HCT116 (cell line): ENCODE measurements around the gene RTTN. TPM values are rescaled to one million over a fixed set of nuclear protein-coding genes. Genes with fewer than 3 reads are reported as not detected.
A peak's percentile ranks its signal among the peaks of the same experiment; 100 is the strongest.

Experiments used
- ATAC-seq: fragments of 200-7000 bp; cut with Tn5 transposase; 2 replicates; pipeline ENCODE4 v1.9.1; 2020; ENCODE audit warnings: mild to moderate bottlenecking, moderate library complexity
- BruUV-seq: library from RNA; stranded (reverse); fragments of 400-500 nt; replicated peaks from 2 replicates; lab custom pipeline; 2021; lab: Mats Ljungman, UMichigan
- CTCF ChIA-PET: fragments of 300-600 bp; sonication (Branson Sonifier 250); formaldehyde crosslinking; loops from one replicate; lab custom pipeline; 2021; ENCODE audit warnings: antibody characterized with exemption; lab: Charles Lee
- POLR2A ChIA-PET: fragments of 300-600, 350-600 bp; sonication (Branson Sonifier 250); formaldehyde crosslinking; loops from one replicate; lab custom pipeline; 2021; ENCODE audit warnings: antibody characterized with exemption; lab: Charles Lee
- RAD21 ChIA-PET, 2 experiments: fragments of 300-600 bp; sonication (Branson Sonifier 250); formaldehyde crosslinking; loops; one replicate each; lab custom pipeline; 2023; ENCODE audit warnings: low total read pairs in 2 of 2; ENCODE audit not compliant: uncharacterized antibody in 2 of 2, unreplicated experiment in 2 of 2, low non-redundant PET in 1 of 2; lab: Charles Lee
- DNase-seq: peaks from one replicate; pipeline ENCODE4 v3.0.0-alpha.2; 2010; ENCODE audit warnings: low read depth, low spot score
- H2AFZ ChIP-seq: fragments of 200-600 bp; shearing (Covaris generic), sonication (generic); 2 replicates; pipeline ENCODE4 v1.6.1; 2017; ENCODE audit warnings: low read depth, mixed run types, mixed read lengths, antibody characterized with exemption, low read length; ENCODE audit not compliant: poor library complexity, severe bottlenecking
- H3K27ac ChIP-seq: 2 replicates; pipeline ENCODE4 v1.5.1; 2012; ENCODE audit warnings: low read depth, low read length
- H3K27me3 ChIP-seq: fragments of 200-600 bp; sonication (generic); 2 replicates; pipeline ENCODE4 v1.6.1; 2016; ENCODE audit warnings: mixed run types, low read length, mixed read lengths; ENCODE audit not compliant: insufficient read depth
- H3K36me3 ChIP-seq, 2 experiments: fragments of 200-500 bp in 1 of 2; fragments of 200-600 bp in 1 of 2; sonication (Bioruptor generic) in 1 of 2; sonication (generic) in 1 of 2; 2 replicates each; pipeline versions ENCODE4 v1.5.1 to v1.6.1; 2014 to 2016; ENCODE audit warnings: low read length in 2 of 2, inconsistent platforms in 1 of 2, mixed read lengths in 1 of 2, mixed run types in 1 of 2; ENCODE audit not compliant: insufficient read depth in 2 of 2, control insufficient read depth in 1 of 2
- H3K4me1 ChIP-seq, 2 experiments: fragments of 200-600 bp in 1 of 2; sonication (generic) in 1 of 2; 2 replicates each; pipeline versions ENCODE4 v1.5.1 to v1.6.1; 2012 to 2017; ENCODE audit warnings: low read length in 2 of 2, inconsistent platforms in 1 of 2, mild to moderate bottlenecking in 1 of 2, mixed read lengths in 1 of 2, mixed run types in 1 of 2, moderate library complexity in 1 of 2; ENCODE audit not compliant: insufficient read depth in 2 of 2, control insufficient read depth in 1 of 2
- H3K4me2 ChIP-seq: fragments of 200-600 bp; sonication (generic); 2 replicates; pipeline ENCODE4 v1.6.1; 2017; ENCODE audit warnings: mixed run types, low read length, mixed read lengths
- H3K4me3 ChIP-seq, 2 experiments: fragments of 200-600 bp in 1 of 2; sonication (generic) in 1 of 2; replicated peaks in 1 of 2; 2 replicates each; pipeline ENCODE4 v1.5.1; 2011 to 2016; ENCODE audit warnings: low read length in 2 of 2, control low read depth in 1 of 2, low read depth in 1 of 2, mild to moderate bottlenecking in 1 of 2, mixed read lengths in 1 of 2, mixed run types in 1 of 2
- H3K79me2 ChIP-seq: fragments of 200-600 bp; sonication (generic); 2 replicates; pipeline ENCODE4 v1.6.1; 2017; ENCODE audit warnings: mild to moderate bottlenecking, mixed run types, low read length, moderate library complexity, mixed read lengths; ENCODE audit not compliant: insufficient read depth
- H3K9ac ChIP-seq: fragments of 200-600 bp; sonication (generic); 2 replicates; pipeline ENCODE4 v1.6.1; 2016; ENCODE audit warnings: low read length, mixed read lengths
- H3K9me2 ChIP-seq: fragments of 200-600 bp; sonication (generic), shearing (Covaris generic); 2 replicates; pipeline ENCODE4 v1.6.1; 2017; ENCODE audit warnings: mixed run types, mild to moderate bottlenecking, moderate library complexity; ENCODE audit not compliant: insufficient read depth
- H3K9me3 ChIP-seq, 2 experiments: fragments of 200-500 bp in 1 of 2; fragments of 200-600 bp in 1 of 2; sonication (Bioruptor generic) in 1 of 2; sonication (generic) in 1 of 2; 2 replicates each; pipeline ENCODE4 v1.6.1; 2014 to 2017; ENCODE audit warnings: low read length in 2 of 2, mixed read lengths in 2 of 2, inconsistent platforms in 1 of 2, low read depth in 1 of 2, mild to moderate bottlenecking in 1 of 2, mixed run types in 1 of 2, moderate library complexity in 1 of 2; ENCODE audit not compliant: control insufficient read depth in 1 of 2, insufficient read depth in 1 of 2
- H4K20me1 ChIP-seq: fragments of 200-600 bp; sonication (generic), shearing (Covaris generic); 2 replicates; pipeline ENCODE4 v1.6.1; 2017; ENCODE audit warnings: mixed run types, mild to moderate bottlenecking, moderate library complexity; ENCODE audit not compliant: insufficient read depth
- CBX3 ChIP-seq: IDR thresholded peaks from 2 replicates; pipeline ENCODE4 v1.6.1; 2012; ENCODE audit warnings: low read depth
- CEBPB ChIP-seq: IDR thresholded peaks from 2 replicates; pipeline ENCODE4 v1.6.1; 2012; ENCODE audit warnings: low read depth
- EGR1 ChIP-seq: IDR thresholded peaks from 2 replicates; pipeline ENCODE4 v1.6.1; 2012; ENCODE audit warnings: low read depth
- ELF1 ChIP-seq: IDR thresholded peaks from 2 replicates; pipeline ENCODE4 v1.6.1; 2012; ENCODE audit warnings: low read depth, borderline replicate concordance
- EZH2 ChIP-seq: fragments of 200-600 bp; sonication (generic); IDR thresholded peaks from 2 replicates; pipeline ENCODE4 v1.6.1; 2017; ENCODE audit warnings: antibody characterized with exemption, mixed run types
- EZH2phosphoT487 ChIP-seq: fragments of 200-600 bp; IDR thresholded peaks from 2 replicates; pipeline ENCODE4 v1.6.1; 2018; ENCODE audit warnings: antibody characterized with exemption, borderline replicate concordance
- JUND ChIP-seq: IDR thresholded peaks from 2 replicates; pipeline ENCODE4 v1.6.1; 2012
- MAX ChIP-seq: IDR thresholded peaks from 2 replicates; pipeline ENCODE4 v1.6.1; 2012
- POLR2A ChIP-seq: IDR thresholded peaks from 2 replicates; pipeline ENCODE4 v1.7.0; 2011; ENCODE audit warnings: borderline replicate concordance; ENCODE audit not compliant: insufficient read depth, insufficient read length; ENCODE audit errors: extremely low read depth
- RAD21 ChIP-seq: IDR thresholded peaks from 2 replicates; pipeline ENCODE4 v1.6.1; 2012; ENCODE audit warnings: low read depth, mild to moderate bottlenecking
- REST ChIP-seq: IDR thresholded peaks from 2 replicates; pipeline ENCODE4 v1.6.1; 2012; ENCODE audit warnings: low read depth
- SIN3A ChIP-seq: IDR thresholded peaks from 2 replicates; pipeline ENCODE4 v1.6.1; 2012; ENCODE audit warnings: low read depth
- SRF ChIP-seq: IDR thresholded peaks from 2 replicates; pipeline ENCODE4 v1.6.1; 2012; ENCODE audit warnings: low read depth
- TCF7L2 ChIP-seq: IDR thresholded peaks from 2 replicates; pipeline ENCODE4 v1.7.0; 2011; ENCODE audit warnings: borderline replicate concordance, inconsistent platforms; ENCODE audit not compliant: insufficient read depth, insufficient read length; ENCODE audit errors: extremely low read depth
- ZBTB33 ChIP-seq: IDR thresholded peaks from 2 replicates; pipeline ENCODE4 v1.6.1; 2011; ENCODE audit warnings: mild to moderate bottlenecking, low read length, moderate library complexity; ENCODE audit not compliant: insufficient replicate concordance; ENCODE audit errors: extremely low read depth
- ZFX ChIP-seq: fragments of 450-650 bp; IDR thresholded peaks from 2 replicates; pipeline ENCODE4 v1.6.1; 2017
- ZNF274 ChIP-seq: fragments of 200-500 bp; sonication (Bioruptor generic); IDR thresholded peaks from 2 replicates; pipeline ENCODE4 v1.6.1; 2014; ENCODE audit warnings: mild to moderate bottlenecking, low read depth, low read length, inconsistent platforms
- intact Hi-C: fragments of 100-400 bp; cut with micrococcal nuclease; formaldehyde crosslinking; loops from 2 replicates; pipeline ENCODE4 v1.10.0; 2022
- total RNA-seq: library from RNA; stranded (reverse); gene quantifications from one replicate; pipeline ENCODE4 v1.2.1, GENCODE V29; 2021; ENCODE audit not compliant: unreplicated experiment

The RTTN gene
- total RNA-seq, 1 experiment from 2014 or later = 41.2 TPM

- intact Hi-C loops = loop anchor here (2.0 to 5.0 kb wide), 2 partner anchors 90 to 254 kb away; partner anchors contain the start of gene SOCS6
- Histone ChIP-seq H3K79me2 (peaks cover 77% of the 10 kb centered on the region), H3K36me3 (peaks cover 28 to 54% of the 10 kb centered on the region in 2 experiments), H3K9me3 (no peaks in the 10 kb centered on the region), H2AFZ (no peak overlapping the region), H3K9me2 (no peaks in the 10 kb centered on the region), H3K4me1 (peaks cover 20 to 25% of the 10 kb centered on the region in 2 experiments), H3K4me2 (no peak overlapping the region), H3K27me3 (no peaks in the 10 kb centered on the region), H3K9ac (no peak overlapping the region), H4K20me1 (no peaks in the 10 kb centered on the region), H3K27ac (peak overlapping the region; percentile 43), H3K4me3 (no peak overlapping the region)
- RAD21 ChIA-PET = interaction anchor here in 1 of 2 experiments (1.8 kb wide), 1 partner anchor 237 kb away, joined by 12 read pairs; no protein-coding TSS in a partner anchor
- CTCF ChIA-PET = interaction anchor here (1.2 to 3.8 kb wide), 4 partner anchors 13 to 237 kb away, joined by 3 to 64 read pairs (median 12); no protein-coding TSS in a partner anchor
- POLR2A ChIA-PET = no interaction called here
- no TSS peak for BruUV-seq
- no peak for TF ChIP-seq ELF1
- TF ChIP-seq EGR1 = no peak
- TF ChIP-seq CEBPB = no peak
- no peak for TF ChIP-seq RAD21
- no peak for TF ChIP-seq ZNF274
- TF ChIP-seq SIN3A = no peak
- TF ChIP-seq EZH2 = no peak
- no peak for TF ChIP-seq TCF7L2
- TF ChIP-seq MAX = no peak
- no peak for TF ChIP-seq EZH2phosphoT487
- TF ChIP-seq JUND = no peak
- no peak for TF ChIP-seq POLR2A
- TF ChIP-seq CBX3 = no peak
- TF ChIP-seq ZFX = no peak
- no peak for TF ChIP-seq ZBTB33
- no peak for TF ChIP-seq SRF
- no peak for TF ChIP-seq REST
- no peak for ATAC-seq
- DNase-seq = no peak
These were observed 8.5 kb downstream of the RTTN start for GRCh38 chr18:70197026-70197425.
